Gastrocnemius medialis (tissue), 4 donors: Measurements from ENCODE around the gene MSH5.

Experiments used
- POLR2A ChIP-seq, 2 donors: fragments of 450-650 bp; IDR thresholded peaks; one replicate each; pipeline ENCODE4 v1.6.1; 2017; ENCODE audit warnings: antibody characterized with exemption in 2 of 2, mild to moderate bottlenecking in 2 of 2, moderate library complexity in 2 of 2
- TF ChIP-seq, protein P1 (sequence below), 5 experiments: fragments of 450-650 bp in 3 of 5; fragments of 200-600 bp in 2 of 5; sonication (generic) in 2 of 5; IDR thresholded peaks in 4 of 5; conservative IDR thresholded peaks in 1 of 5; 1 replicate in 4 of 5; 2 replicates in 1 of 5; pipeline ENCODE4 v1.5.1; 2016 to 2019; ENCODE audit warnings: antibody characterized with exemption in 5 of 5, mild to moderate bottlenecking in 3 of 5, moderate library complexity in 3 of 5

DNA sequence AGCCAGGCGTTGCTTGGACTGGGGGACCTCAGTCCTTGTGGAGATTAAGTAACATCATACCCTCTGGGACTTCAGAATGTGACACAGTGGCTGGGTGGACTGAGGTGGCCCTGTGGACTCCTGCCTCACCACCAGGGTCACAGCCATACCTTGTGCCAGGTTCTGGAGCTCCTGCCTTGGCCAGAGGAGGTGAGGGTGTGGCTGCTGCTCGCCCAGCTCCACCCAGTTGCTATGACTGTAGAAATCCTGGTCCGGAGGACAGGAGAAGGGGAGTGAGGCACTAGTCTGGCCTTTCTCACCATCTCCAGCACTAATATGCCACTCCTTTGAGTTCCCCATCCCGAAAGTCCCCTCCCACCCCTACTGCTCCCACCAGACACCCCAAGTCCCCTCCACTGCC, 35.4 kb downstream of the MSH5 start:
- no peak for TF ChIP-seq POLR2A (IDR thresholded peaks at IDR 0.05)
- TF ChIP-seq, protein P1, sequence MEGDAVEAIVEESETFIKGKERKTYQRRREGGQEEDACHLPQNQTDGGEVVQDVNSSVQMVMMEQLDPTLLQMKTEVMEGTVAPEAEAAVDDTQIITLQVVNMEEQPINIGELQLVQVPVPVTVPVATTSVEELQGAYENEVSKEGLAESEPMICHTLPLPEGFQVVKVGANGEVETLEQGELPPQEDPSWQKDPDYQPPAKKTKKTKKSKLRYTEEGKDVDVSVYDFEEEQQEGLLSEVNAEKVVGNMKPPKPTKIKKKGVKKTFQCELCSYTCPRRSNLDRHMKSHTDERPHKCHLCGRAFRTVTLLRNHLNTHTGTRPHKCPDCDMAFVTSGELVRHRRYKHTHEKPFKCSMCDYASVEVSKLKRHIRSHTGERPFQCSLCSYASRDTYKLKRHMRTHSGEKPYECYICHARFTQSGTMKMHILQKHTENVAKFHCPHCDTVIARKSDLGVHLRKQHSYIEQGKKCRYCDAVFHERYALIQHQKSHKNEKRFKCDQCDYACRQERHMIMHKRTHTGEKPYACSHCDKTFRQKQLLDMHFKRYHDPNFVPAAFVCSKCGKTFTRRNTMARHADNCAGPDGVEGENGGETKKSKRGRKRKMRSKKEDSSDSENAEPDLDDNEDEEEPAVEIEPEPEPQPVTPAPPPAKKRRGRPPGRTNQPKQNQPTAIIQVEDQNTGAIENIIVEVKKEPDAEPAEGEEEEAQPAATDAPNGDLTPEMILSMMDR (IDR thresholded peaks at IDR 0.05 in 4 of 5, conservative IDR thresholded peaks at IDR 0.05 in 1 of 5): no peak
